Colonic mucosa (tissue), 4 donors: ENCODE results near the gene TTC12. TPM values are rescaled to one million over a fixed set of nuclear protein-coding genes. Genes with fewer than 3 reads are reported as not detected.

Source experiments
- DNase-seq: peaks from one replicate; pipeline ENCODE4 v3.0.0-alpha.2; 2020
- H3K27ac ChIP-seq: fragments of 200-600 bp; one replicate; pipeline ENCODE4 v1.8.0; 2021
- H3K27me3 ChIP-seq: fragments of 200-600 bp; one replicate; pipeline ENCODE4 v1.8.0; 2021
- H3K36me3 ChIP-seq: fragments of 200-600 bp; one replicate; pipeline ENCODE4 v1.8.0; 2021
- H3K4me1 ChIP-seq: fragments of 200-600 bp; one replicate; pipeline ENCODE4 v1.8.0; 2021; ENCODE audit warnings: mild to moderate bottlenecking
- H3K4me3 ChIP-seq: fragments of 200-600 bp; one replicate; pipeline ENCODE4 v1.8.0; 2021
- H3K9ac ChIP-seq, 2 donors: one replicate each; pipeline ENCODE4 v1.7.0; 2013; ENCODE audit warnings: control low read depth in 2 of 2, low read depth in 2 of 2, low read length in 2 of 2
- H3K9me3 ChIP-seq: fragments of 200-600 bp; one replicate; pipeline ENCODE4 v1.8.0; 2021
- CTCF ChIP-seq: fragments of 200-600 bp; IDR thresholded peaks from one replicate; pipeline ENCODE4 v1.8.0; 2022; ENCODE audit warnings: antibody characterized with exemption, mild to moderate bottlenecking
- intact Hi-C: fragments of 100-400 bp; cut with DNase I; formaldehyde crosslinking; loops from one replicate; pipeline ENCODE4 v1.14.1; 2022
- total RNA-seq, 2 donors: library from RNA; stranded (reverse); fragmentation: NEBNext Ultra II Directional in 1 of 2; extraction: Animal tissue kit (Norgen Biotek cat#: 25700) in 1 of 2; gene quantifications; one replicate each; pipeline ENCODE4 v1.2.1, GENCODE V29; 2021
- donor health status: healthy.
- donor health status: DM: no; HTN: no; CAD: no.
- donor health status: DM: no; HTN: no; CAD: no.

Gene TTC12
- total RNA-seq, 2 donors from 2014 or later = 11.1 to 21.3 TPM

GRCh38 chr11:113400631-113401230 is 86.3 kb downstream of the TTC12 start:
- H3K9ac ChIP-seq = no peak overlapping the region
- H3K27me3 ChIP-seq = no peaks in the 10 kb centered on the region
- H3K4me3 ChIP-seq = no peak overlapping the region
- intact Hi-C loops = no loop called here
- H3K9me3 ChIP-seq = no peaks in the 10 kb centered on the region
- no peaks in the 10 kb centered on the region for H3K36me3 ChIP-seq
- DNase-seq = no peak
- H3K27ac ChIP-seq = no peak overlapping the region
- no peak for TF ChIP-seq CTCF
- H3K4me1 ChIP-seq = no peaks in the 10 kb centered on the region

DNA sequence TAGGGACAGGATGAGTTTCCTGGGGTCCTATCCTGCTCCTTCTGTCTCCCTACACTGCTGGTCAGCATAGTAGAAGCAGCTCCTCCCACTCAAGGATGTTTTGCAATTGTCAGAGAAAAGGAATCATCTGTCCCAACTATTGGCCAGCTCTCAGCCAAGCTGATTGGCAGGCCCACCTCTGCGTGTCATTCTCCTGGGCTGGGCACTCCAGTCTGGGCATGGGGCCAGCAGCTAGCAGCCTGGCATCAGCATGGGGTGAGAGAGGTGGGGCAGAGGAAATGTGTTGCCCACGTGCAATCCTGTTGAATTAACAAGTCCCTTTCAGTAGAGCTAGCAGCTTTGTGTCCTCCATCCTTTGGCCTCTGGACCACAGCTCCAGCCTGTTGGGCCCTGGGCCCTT is 87.3 kb downstream of the TTC12 start:
- no peak for TF ChIP-seq CTCF
- DNase-seq = peak; percentile 65
- intact Hi-C loops = no loop called here
- no peak overlapping the region for H3K4me3 ChIP-seq
- H3K9ac ChIP-seq = no peak overlapping the region
- H3K4me1 ChIP-seq = no peaks in the 10 kb centered on the region
- H3K36me3 ChIP-seq = no peaks in the 10 kb centered on the region
- H3K27ac ChIP-seq = no peak overlapping the region
- H3K27me3 ChIP-seq = no peaks in the 10 kb centered on the region
- H3K9me3 ChIP-seq = no peaks in the 10 kb centered on the region

- Histone ChIP-seq H3K9me3 (no peaks in the 10 kb centered on the region), H3K27me3 (no peaks in the 10 kb centered on the region), H3K4me1 (no peaks in the 10 kb centered on the region), H3K36me3 (no peaks in the 10 kb centered on the region), H3K27ac (no peak overlapping the region), H3K9ac (no peak overlapping the region), H3K4me3 (no peak overlapping the region)
- no peak for DNase-seq
- intact Hi-C loops = no loop called here
- TF ChIP-seq CTCF = no peak
These were observed 90.6 kb downstream of the TTC12 start for GRCh38 chr11:113404859-113405430.

DNA sequence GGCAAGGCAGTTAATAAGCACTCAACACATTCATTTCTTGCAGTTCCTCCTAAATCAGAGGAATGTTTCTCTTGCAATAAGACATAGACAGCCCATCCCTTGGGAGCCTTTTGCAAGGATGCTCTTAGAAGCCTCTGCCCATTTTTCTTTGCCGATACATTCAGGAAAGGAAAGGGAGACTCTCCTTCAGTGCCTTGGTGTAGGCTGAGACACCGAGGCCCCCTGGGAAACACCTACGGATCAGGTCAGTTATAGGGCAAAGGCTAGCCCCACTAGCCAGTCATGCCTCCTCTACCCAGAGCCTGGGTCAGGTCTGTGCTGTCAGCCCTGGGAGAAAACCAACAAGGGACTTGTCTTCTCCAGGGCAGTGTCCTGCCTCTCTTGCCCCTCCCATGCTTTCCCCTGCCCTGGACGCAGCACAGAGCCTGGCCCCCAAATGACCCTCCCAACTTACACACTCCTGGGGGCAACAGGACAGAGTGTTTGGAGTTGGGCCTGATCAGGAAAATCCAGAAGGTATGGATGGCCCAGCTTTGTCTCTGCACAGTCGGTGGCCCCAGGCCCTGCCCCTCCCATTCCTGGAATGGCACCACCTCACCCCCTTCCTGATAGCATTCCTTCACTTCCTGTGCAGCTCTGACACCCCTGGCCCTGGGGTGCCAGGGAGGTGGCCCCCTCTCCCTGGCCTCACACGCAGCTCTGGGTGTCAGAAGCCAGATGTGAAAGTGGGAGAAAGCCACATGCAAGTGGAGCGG is 91.5 kb downstream of the TTC12 start:
- no peaks in the 10 kb centered on the region for H3K36me3 ChIP-seq
- H3K27ac ChIP-seq = no peak overlapping the region
- H3K4me3 ChIP-seq = no peak overlapping the region
- H3K9me3 ChIP-seq = no peaks in the 10 kb centered on the region
- H3K9ac ChIP-seq = no peak overlapping the region
- H3K27me3 ChIP-seq = no peaks in the 10 kb centered on the region
- intact Hi-C loops = no loop called here
- no peak for DNase-seq
- no peak for TF ChIP-seq CTCF
- H3K4me1 ChIP-seq = no peaks in the 10 kb centered on the region

DNA sequence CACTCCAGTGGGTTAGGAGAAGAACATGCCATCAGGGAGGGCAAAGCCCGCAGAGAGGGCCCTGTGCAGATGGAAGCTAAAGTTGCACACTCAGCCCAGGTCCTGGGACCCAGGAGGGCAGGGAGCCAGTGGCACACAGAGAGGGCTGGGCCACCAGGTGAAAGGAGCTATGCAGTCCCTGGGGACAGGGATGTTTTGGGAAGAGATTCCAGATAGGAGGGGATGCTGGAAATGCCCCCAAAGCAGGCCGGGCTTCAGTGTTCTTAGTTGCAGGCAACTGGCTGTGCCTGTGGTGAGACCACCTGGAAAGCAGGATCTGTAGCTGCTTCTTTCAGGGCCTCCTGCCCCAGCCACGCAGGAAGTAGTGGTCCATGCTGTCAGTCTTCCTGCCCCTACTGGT is 92.8 kb downstream of the TTC12 start:
- no peak for TF ChIP-seq CTCF
- no peak overlapping the region for H3K9ac ChIP-seq
- H3K4me1 ChIP-seq = no peaks in the 10 kb centered on the region
- no peak overlapping the region for H3K4me3 ChIP-seq
- DNase-seq = no peak
- no peak overlapping the region for H3K27ac ChIP-seq
- intact Hi-C loops = no loop called here
- H3K27me3 ChIP-seq = no peaks in the 10 kb centered on the region
- no peaks in the 10 kb centered on the region for H3K9me3 ChIP-seq
- H3K36me3 ChIP-seq = no peaks in the 10 kb centered on the region
